ENCODE results near the gene ATRAID. TPM values are rescaled to one million over a fixed set of nuclear protein-coding genes. Genes with fewer than 3 reads are reported as not detected.

Gene ATRAID
- total RNA-seq (2021) (92.8 and 126 TPM in 2 replicates), Bru-seq, nascent RNA (percentile 86 among the genes with signal in this experiment), BruChase-seq, experiment 1, labeled RNA remaining after a 2-hour chase (percentile 83 among the genes with signal in this experiment), BruChase-seq, experiment 2, labeled RNA remaining after a 6-hour chase (percentile 89 among the genes with signal in this experiment)
- long read RNA-seq, transcript ATRAID-202 (7 exons, 1,059 nt) = minor isoform, 68 of 275 reads
- long read RNA-seq, transcript ATRAID-201 (7 exons, 1,240 nt) = major isoform, 202 of 275 reads
- long read RNA-seq, partial matches to known transcripts = 2 of 275 reads
- long read RNA-seq, other reads (novel, unspliced or antisense) = 3 of 275 reads

GRCh38 chr2:27211943-27212625 is at the start of gene ATRAID, which contains the start of gene SLC5A6:
ATRAID (plus strand) TSS chr2:27212041; CDS start chr2:27212369, 328 bp downstream.
SLC5A6 (minus strand) TSS chr2:27212268; CDS start chr2:27207650, 4,618 bp downstream.
- peak within 1 kb of the TSS; percentile 82 for H3K27ac ChIP-seq
- H3K9me2 ChIP-seq (ENCODE audit: insufficient read depth) = no peaks in the 10 kb centered on the region
- intact Hi-C loops (cut with micrococcal nuclease; ENCODE audit: unreplicated experiment) = loop anchor here (1.0 to 10.0 kb wide), 5 partner anchors 21 to 250 kb away; partner anchors contain the start of genes MPV17, PREB, PRR30 and TRIM54
- CTCF ChIA-PET = no interaction called here
- H3F3A ChIP-seq (ENCODE audit: insufficient read depth, low read depth) = peaks cover 46% of the 10 kb centered on the region
- H2AFZ ChIP-seq = peak within 1 kb of the TSS; percentile 92
- H3K27me3 ChIP-seq (ENCODE audit: insufficient read depth, low read depth) = no peaks in the 10 kb centered on the region
- peaks cover 24% of the 10 kb centered on the region for H3K79me2 ChIP-seq (ENCODE audit: low read depth)
- DNase-seq = peak; percentile 77 to 89
- POLR2A ChIA-PET (ENCODE audit: unreplicated experiment) = interaction anchor here (0.6 to 0.7 kb wide), 4 partner anchors 57 to 147 kb away, joined by 3 to 6 read pairs (median 4); no protein-coding TSS in a partner anchor
- BruUV-seq (replicated peaks) = no TSS peak
- H3K9me3 ChIP-seq (ENCODE audit: insufficient read depth, low read depth) = no peaks in the 10 kb centered on the region
- H3K36me3 ChIP-seq (ENCODE audit: low read depth) = peaks cover 15% of the 10 kb centered on the region; the same call in 1 of the 2 replicates
- H3K4me1 ChIP-seq (replicated peaks; ENCODE audit: insufficient read depth) = peaks cover 36% of the 10 kb centered on the region
- peak within 1 kb of the TSS; percentile 82 for H3K4me3 ChIP-seq
- H3K4me2 ChIP-seq = peak within 1 kb of the TSS; percentile 93
- TF ChIP-seq EZH2 (IDR thresholded peaks at IDR 0.05; ENCODE audit: low read depth) (no peak), CTCF (conservative IDR thresholded peaks at IDR 0.05) (no peak)
- no peaks in the 10 kb centered on the region for H4K20me1 ChIP-seq (ENCODE audit: insufficient read depth)

GRCh38 chr2:27162151-27163121 is 49.4 kb upstream of the ATRAID start:
- TSS peak; percentile 72 for BruUV-seq (replicated peaks)
- intact Hi-C loops (cut with micrococcal nuclease; ENCODE audit: unreplicated experiment) = no loop called here

GRCh38 chr2:27164960-27165763 is 46.7 kb upstream of the ATRAID start:
- Histone ChIP-seq H3K79me2 (ENCODE audit: low read depth) (no peaks in the 10 kb centered on the region), H3K4me2 (no peak overlapping the region), H3K9me3 (ENCODE audit: insufficient read depth, low read depth) (no peaks in the 10 kb centered on the region; the same call in 1 of the 2 replicates), H3F3A (ENCODE audit: insufficient read depth, low read depth) (0 out of 2 replicates have a peak, but pooled peaks cover 5% of the 10 kb centered on the region), H3K27me3 (ENCODE audit: insufficient read depth, low read depth) (no peaks in the 10 kb centered on the region), H3K4me3 (no peak overlapping the region), H3K9me2 (ENCODE audit: insufficient read depth) (no peaks in the 10 kb centered on the region), H3K27ac (no peak overlapping the region), H3K36me3 (ENCODE audit: low read depth) (no peaks in the 10 kb centered on the region), H3K4me1 (replicated peaks; ENCODE audit: insufficient read depth) (0 out of 2 replicates have a peak, but pooled peaks cover 5% of the 10 kb centered on the region), H2AFZ (no peak overlapping the region), H4K20me1 (ENCODE audit: insufficient read depth) (no peaks in the 10 kb centered on the region)
- BruUV-seq (replicated peaks) = no TSS peak
- intact Hi-C loops (cut with micrococcal nuclease; ENCODE audit: unreplicated experiment) = no loop called here
- CTCF ChIA-PET = interaction anchor here (0.6 kb wide), 1 partner anchor 123 kb away, joined by 3 read pairs; no protein-coding TSS in a partner anchor
- POLR2A ChIA-PET (ENCODE audit: unreplicated experiment) = no interaction called here
- DNase-seq = no peak
- TF ChIP-seq CTCF (conservative IDR thresholded peaks at IDR 0.05) (no peak), EZH2 (IDR thresholded peaks at IDR 0.05; ENCODE audit: low read depth) (no peak)

More at GRCh38 chr2:27162151-27163121, 49.4 kb upstream of the ATRAID start:
- Histone ChIP-seq H3F3A (ENCODE audit: insufficient read depth, low read depth) (0 out of 2 replicates have a peak, but pooled peaks cover 5% of the 10 kb centered on the region), H3K4me1 (replicated peaks; ENCODE audit: insufficient read depth) (0 out of 2 replicates have a peak, but pooled peaks cover 5% of the 10 kb centered on the region), H2AFZ (peak overlapping the region; percentile 73), H3K27me3 (ENCODE audit: insufficient read depth, low read depth) (no peaks in the 10 kb centered on the region), H3K4me3 (peak overlapping the region; percentile 37; the same call in 1 of the 2 replicates), H3K36me3 (ENCODE audit: low read depth) (no peaks in the 10 kb centered on the region), H3K79me2 (ENCODE audit: low read depth) (no peaks in the 10 kb centered on the region), H3K4me2 (peak overlapping the region; percentile 68), H3K9me3 (ENCODE audit: insufficient read depth, low read depth) (no peaks in the 10 kb centered on the region; the same call in 1 of the 2 replicates), H4K20me1 (ENCODE audit: insufficient read depth) (no peaks in the 10 kb centered on the region), H3K9me2 (ENCODE audit: insufficient read depth) (no peaks in the 10 kb centered on the region), H3K27ac (no peak overlapping the region)
- ChIA-PET CTCF (interaction anchor here (0.7 to 1.3 kb wide), 2 partner anchors 55 to 306 kb away, joined by 3 to 4 read pairs; no protein-coding TSS in a partner anchor), POLR2A (ENCODE audit: unreplicated experiment) (interaction anchor here (0.7 kb wide), 1 partner anchor 51 kb away, joined by 4 read pairs; no protein-coding TSS in a partner anchor)
- DNase-seq = peak; percentile 23 to 49
- no peak for TF ChIP-seq EZH2 (IDR thresholded peaks at IDR 0.05; ENCODE audit: low read depth)

Data from PC-9 (cell line).